ENCODE measurements around the gene OTP.
"Not testable (repeated sequence)": the region's sequence is repeated elsewhere in the genome, so short reads cannot be mapped to it uniquely, and the experiment has no call there.

The OTP gene

GRCh38 chr5:77608927-77609326 is 29.6 kb downstream of the OTP start:
- not testable (repeated sequence) for DNase-seq (ENCODE audit: low spot score)

- DNase-seq (ENCODE audit: low spot score) = no peak
Measured at GRCh38 chr5:77607324-77607723, 31.2 kb downstream of the OTP start.

- DNase-seq (ENCODE audit: low spot score) = no peak
Measured at GRCh38 chr5:77606279-77606678, 32.2 kb downstream of the OTP start.

- DNase-seq (ENCODE audit: low spot score) = no peak
Measured at GRCh38 chr5:77599679-77600078, 38.8 kb downstream of the OTP start.

GRCh38 chr5:77590347-77590746 is 48.2 kb downstream of the OTP start:
- DNase-seq (ENCODE audit: low spot score) = no peak

GRCh38 chr5:77588175-77588574 is 50.3 kb downstream of the OTP start:
- no peak for DNase-seq (ENCODE audit: low spot score)

- DNase-seq (ENCODE audit: low spot score) = no peak
Measured at GRCh38 chr5:77586101-77586500, 52.4 kb downstream of the OTP start.

- DNase-seq (ENCODE audit: low spot score) = not testable (repeated sequence)
Measured at GRCh38 chr5:77582143-77582542, 56.4 kb downstream of the OTP start.

Measured in hematopoietic multipotent progenitor cell treated with erythropoietin and hydrocortisone succinate and interleukin-3 and kit ligand, for 17 days (in vitro differentiated cells).